Stimulated activated CD8-positive, alpha-beta memory T cell treated with anti-CD3 and anti-CD28 coated beads, Interleukin-15, amount 100 ng/mL, for 4 hours (primary cell): ENCODE results near the gene C5orf22.

Experiments used
- DNase-seq, 2 donors: peaks; one replicate each; pipeline ENCODE4 v3.0.0-alpha.2; 2020; ENCODE audit warnings: low read depth in 2 of 2

C5orf22 gene

DNA sequence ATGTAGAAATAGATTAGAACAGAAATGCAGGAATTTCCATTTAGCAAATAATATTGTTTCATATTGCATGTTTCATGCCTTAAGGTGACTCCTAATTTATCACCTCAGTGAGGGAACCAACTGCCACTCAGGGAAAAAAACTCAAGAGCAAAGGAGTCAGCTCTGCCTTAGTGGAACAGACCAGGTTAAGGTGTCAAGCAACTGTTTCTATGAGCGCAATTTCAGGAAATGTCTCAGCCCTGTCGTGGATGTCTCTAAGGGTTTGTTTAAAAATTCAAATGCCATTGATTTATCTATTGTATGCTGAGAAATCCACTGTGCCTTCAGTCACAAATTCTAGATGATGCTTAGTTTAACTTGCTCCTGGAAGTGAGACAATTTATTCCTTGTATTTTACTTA lies 72.1 kb downstream of the C5orf22 start:
- no peak for DNase-seq

DNA sequence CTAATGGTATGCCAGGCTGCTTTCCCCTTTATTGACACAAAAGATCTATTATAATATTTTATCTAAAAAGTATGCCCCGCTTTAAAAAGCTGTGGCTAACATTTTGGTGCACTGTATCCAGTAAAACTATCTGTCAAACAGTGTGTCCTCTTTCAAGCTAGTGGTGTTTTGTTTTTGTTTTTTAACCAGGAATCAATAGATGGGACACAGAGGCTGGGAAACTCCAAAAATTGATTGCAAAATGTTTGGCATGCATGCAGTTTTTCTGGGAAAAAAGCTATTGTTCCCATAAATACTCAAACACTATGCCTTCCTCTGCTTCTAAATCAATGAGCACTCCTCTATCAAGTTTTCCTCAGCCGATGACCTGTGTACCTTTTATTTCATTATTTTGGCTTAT lies 72.5 kb downstream of the C5orf22 start:
- no peak for DNase-seq
